GM21447 (cell line): ENCODE data around the gene EVC.
"Not testable (repeated sequence)": the region's sequence is repeated elsewhere in the genome, so short reads cannot be mapped to it uniquely, and the experiment has no call there.

Experiments
- ATAC-seq: cut with Tn5 transposase; IDR thresholded peaks from one replicate; pipeline ENCODE4 v1.9.1; 2021; ENCODE audit not compliant: unreplicated experiment

The EVC gene

GRCh38 chr4:5839332-5839731, 128.3 kb downstream of the EVC start:
- ATAC-seq = no peak

DNA sequence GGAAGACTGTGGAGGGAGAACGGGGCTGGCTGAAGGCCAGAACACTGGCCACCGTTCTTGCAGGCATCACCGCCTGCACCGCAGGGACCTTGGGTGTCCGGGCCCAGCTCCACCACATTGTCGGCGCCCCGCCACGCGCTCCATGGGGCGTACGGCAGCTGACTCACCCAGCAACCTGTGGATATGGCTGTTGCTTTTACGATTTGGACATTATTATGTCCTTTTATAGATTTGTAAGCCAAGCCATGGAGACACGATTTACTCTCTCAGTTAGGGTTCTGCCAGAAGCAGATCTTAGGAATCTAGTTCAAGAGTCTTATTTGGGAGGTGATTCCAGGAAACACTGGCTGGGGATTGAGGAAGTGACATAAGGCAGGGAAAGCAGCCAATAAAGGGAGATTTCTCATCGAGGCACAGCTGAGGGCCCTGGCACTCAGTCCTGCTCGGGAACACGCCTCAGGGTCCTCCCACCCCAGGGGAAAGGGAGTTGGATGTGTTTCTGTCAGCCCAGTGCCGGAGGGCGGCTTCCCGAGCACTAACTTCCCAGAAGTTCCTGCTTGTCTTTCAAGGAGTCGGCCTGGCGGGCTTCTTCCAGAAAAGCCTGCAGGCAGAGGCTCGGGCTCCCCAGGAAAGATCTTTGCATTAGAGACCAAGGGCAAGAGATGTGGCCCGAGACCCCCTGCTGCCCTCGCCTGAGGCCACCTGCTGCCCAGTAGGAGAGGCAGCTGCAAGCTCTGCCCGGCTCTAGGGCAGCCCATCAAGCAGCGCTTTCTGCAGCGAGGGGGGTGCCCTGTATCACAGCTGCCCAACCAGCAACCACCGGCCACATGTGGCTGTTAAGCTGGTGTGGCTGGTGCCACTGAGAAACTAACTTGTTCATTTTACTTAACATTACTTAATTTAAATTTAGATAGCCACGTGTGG, 129.0 kb downstream of the EVC start:
- no peak for ATAC-seq

- no peak for ATAC-seq
These were observed 131.5 kb downstream of the EVC start for GRCh38 chr4:5842456-5842855.

DNA sequence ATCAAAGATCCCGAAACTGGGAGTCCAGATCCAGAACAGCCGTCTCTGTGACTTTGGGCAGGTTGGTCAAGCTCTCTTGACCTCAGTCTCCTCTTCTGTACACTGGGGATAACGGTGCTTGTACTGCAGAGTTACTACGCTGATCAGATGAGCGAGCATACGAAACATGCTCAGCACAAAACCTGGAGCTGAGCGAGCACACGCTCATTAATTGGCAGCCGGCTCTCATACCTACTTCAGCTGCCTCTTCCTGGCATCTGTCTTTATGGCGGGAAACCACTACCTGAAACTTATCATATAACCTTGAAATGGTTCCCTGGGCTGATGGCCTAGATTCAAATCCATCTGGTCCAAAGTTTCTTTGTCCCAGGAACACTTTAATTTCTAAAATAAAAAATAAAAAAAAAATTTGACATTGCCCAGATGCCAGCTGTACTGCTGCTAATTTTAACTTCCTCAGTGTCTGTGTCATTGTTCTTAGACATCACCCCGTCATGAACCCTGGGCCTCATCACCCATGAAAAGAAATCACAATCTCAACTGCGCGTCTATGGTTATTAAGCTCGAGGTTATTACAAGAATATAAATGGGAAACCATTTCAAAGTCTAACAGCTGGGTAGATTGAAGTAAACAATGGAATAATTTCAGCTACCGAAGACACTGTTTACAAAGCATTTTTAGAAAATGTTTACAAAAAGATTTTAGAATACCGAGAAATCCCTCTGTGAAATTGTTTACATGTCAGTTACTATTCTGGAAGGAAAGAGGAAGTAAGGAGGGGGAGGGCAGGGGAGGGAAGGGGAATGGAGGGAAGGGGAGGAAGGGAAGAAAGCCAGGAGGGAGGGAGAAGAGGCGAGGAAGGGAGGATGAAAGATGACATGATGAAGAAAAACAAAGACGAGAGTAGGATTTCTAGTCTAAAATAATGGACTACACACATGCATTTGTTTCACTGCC, 132.9 kb downstream of the EVC start:
- ATAC-seq = no peak

DNA sequence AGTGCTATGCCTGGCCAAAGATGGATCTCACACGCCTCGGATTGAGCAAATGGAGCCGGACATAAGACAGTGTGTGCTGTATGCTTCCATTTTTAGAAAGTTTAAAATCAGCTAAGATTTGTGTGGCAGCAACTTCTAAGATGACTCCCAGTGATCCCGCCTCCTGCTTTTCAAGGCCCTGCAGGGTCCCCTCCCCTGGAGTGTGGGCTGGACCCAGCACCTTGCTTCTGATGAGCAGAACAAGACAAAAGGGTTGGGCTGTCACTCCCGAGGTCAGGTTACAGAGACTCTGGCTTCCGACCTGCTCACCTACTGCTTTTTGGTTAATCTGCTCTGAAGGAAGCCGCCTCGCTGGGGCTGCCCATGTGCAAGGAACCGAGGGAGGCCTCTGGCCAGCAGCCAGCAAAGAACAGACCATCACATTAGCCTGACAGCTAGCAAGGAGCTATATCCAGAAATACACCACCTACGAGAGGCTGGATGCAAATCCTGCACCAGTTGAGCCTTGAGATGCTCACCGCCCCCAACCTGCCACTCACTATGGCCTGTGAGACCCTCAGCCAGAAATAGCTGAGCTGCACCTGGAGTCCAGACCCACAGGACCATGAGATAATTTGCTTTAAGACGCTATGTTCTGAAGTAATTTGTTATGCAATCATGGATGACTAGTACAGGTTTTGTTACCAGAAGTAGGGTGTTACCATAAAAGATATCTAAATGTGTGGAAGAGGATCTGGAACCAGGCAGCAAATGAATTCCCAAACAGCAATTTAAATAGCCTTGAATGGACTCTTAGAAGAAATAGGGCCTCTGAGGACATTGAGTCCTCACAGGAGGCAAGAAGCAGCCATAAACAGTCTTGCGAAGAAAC, 134.3 kb downstream of the EVC start:
- ATAC-seq = no peak

- ATAC-seq = no peak
These were observed 140.8 kb downstream of the EVC start for GRCh38 chr4:5851637-5852301.

GRCh38 chr4:5852523-5853202, 141.7 kb downstream of the EVC start:
- ATAC-seq = no peak

GRCh38 chr4:5854929-5855328, 143.9 kb downstream of the EVC start:
- ATAC-seq = no peak

DNA sequence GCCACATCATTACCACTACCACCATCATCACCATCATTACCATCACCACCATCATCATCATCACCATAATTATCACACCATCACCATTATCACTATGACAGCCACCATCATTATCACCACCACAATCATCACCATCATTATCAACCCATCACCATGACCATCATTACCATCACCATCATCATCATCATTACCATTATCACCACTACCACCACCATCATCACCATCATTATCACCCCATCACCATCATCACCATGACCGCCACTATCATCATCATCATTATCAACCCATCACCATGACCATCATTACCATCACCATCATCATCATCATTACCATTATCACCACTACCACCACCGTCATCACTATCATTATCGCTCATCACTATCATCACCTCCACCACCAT, 145.4 kb downstream of the EVC start:
- not testable (repeated sequence) for ATAC-seq

DNA sequence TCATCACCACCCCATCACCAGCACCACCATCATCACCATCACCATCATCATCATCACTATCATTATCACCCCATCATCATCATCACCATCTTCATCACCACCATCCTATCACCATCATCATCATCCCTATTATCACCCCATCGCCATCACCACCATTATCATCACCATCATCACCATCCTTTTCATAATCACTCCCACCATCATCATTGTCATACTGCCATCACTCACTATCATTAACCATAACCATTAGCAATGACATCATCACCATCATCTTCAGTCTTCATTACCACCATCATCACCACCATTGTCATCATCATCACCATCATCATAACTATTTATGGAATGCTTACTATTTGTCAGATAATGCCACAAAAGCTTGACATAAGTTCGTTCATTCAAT, 146.2 kb downstream of the EVC start:
- no peak for ATAC-seq

- no peak for ATAC-seq
These were observed 147.2 kb downstream of the EVC start for GRCh38 chr4:5858020-5858769.

- ATAC-seq = no peak
These were observed 152.6 kb downstream of the EVC start for GRCh38 chr4:5863461-5864113.
